Brain microvascular endothelial cell (primary cell): Measurements from ENCODE around the gene PDP2.

Source experiments
- DNase-seq: peaks from one replicate; pipeline ENCODE4 v3.0.0-alpha.2; 2020
- H3K27ac ChIP-seq: fragments of 250-450 bp; sonication (Bioruptor Pico); 2 replicates; pipeline ENCODE4 v1.5.1; 2020; ENCODE audit warnings: mild to moderate bottlenecking, moderate library complexity
- H3K27me3 ChIP-seq: fragments of 250-450 bp; sonication (Bioruptor Pico); replicated peaks from 2 replicates; pipeline ENCODE4 v1.5.1; 2020; ENCODE audit warnings: mild to moderate bottlenecking
- H3K36me3 ChIP-seq: fragments of 250-450 bp; sonication (Bioruptor Pico); replicated peaks from 2 replicates; pipeline ENCODE4 v1.5.1; 2020; ENCODE audit warnings: mild to moderate bottlenecking
- H3K4me3 ChIP-seq: 2 replicates; pipeline ENCODE4 v1.5.1; 2011; ENCODE audit warnings: low read depth, mild to moderate bottlenecking, control low read depth, low read length, moderate library complexity
- CTCF ChIP-seq: IDR thresholded peaks from 2 replicates; pipeline ENCODE4 v1.5.1; 2011; ENCODE audit warnings: low read depth, mild to moderate bottlenecking, moderate library complexity, low read length, control low read depth, inconsistent platforms; ENCODE audit errors: missing control alignments
- in situ Hi-C: cut with HindIII; loops from 2 replicates; pipeline ENCODE4 v1.10.0; 2017; ENCODE audit warnings: low sequenced_read_pairs, low pct_ligation_motif_present

PDP2 gene

GRCh38 chr16:66874079-66874775 is 6.1 kb upstream of the PDP2 start:
- Histone ChIP-seq H3K27ac (no peak overlapping the region), H3K27me3 (no peaks in the 10 kb centered on the region), H3K36me3 (no peaks in the 10 kb centered on the region), H3K4me3 (no peak overlapping the region)
- DNase-seq: no peak
- TF ChIP-seq CTCF: no peak
- in situ Hi-C loops: no loop called here

- Histone ChIP-seq H3K27ac (no peak overlapping the region), H3K4me3 (no peak overlapping the region), H3K27me3 (no peaks in the 10 kb centered on the region), H3K36me3 (no peaks in the 10 kb centered on the region)
- in situ Hi-C loops: no loop called here
- DNase-seq: no peak
- no peak for TF ChIP-seq CTCF
These were observed 2.2 kb upstream of the PDP2 start for GRCh38 chr16:66878067-66878466.

- Histone ChIP-seq H3K36me3 (peaks cover 18% of the 10 kb centered on the region), H3K4me3 (peak overlapping the region; percentile 89), H3K27ac (no peak overlapping the region), H3K27me3 (no peaks in the 10 kb centered on the region)
- TF ChIP-seq CTCF: no peak
- DNase-seq: no peak
- in situ Hi-C loops: no loop called here
These were observed 701 bp downstream of the PDP2 start for GRCh38 chr16:66881014-66881417.

- no peak for DNase-seq
- H3K27ac ChIP-seq: no peak overlapping the region
- peak overlapping the region; percentile 89 for H3K4me3 ChIP-seq
- peaks cover 18% of the 10 kb centered on the region for H3K36me3 ChIP-seq
- H3K27me3 ChIP-seq: no peaks in the 10 kb centered on the region
- in situ Hi-C loops: no loop called here
- no peak for TF ChIP-seq CTCF
These were observed 1.2 kb downstream of the PDP2 start for GRCh38 chr16:66881560-66881959.

- H3K4me3 ChIP-seq: no peak overlapping the region
- in situ Hi-C loops: no loop called here
These were observed 1.7 kb downstream of the PDP2 start for GRCh38 chr16:66881964-66882508.

More at GRCh38 chr16:66881964-66882508, 1.7 kb downstream of the PDP2 start:
- no peaks in the 10 kb centered on the region for H3K27me3 ChIP-seq
- no peak for DNase-seq
- no peak for TF ChIP-seq CTCF
- H3K36me3 ChIP-seq: peaks cover 18% of the 10 kb centered on the region
- no peak overlapping the region for H3K27ac ChIP-seq
